ENCODE measurements around the gene SGTA.

GRCh38 chr19:2805991-2806649 lies 23.0 kb upstream of the SGTA start:
- no peak for TF ChIP-seq POLR2A (IDR thresholded peaks at IDR 0.05; ENCODE audit: borderline replicate concordance, extremely low read depth, insufficient read depth, insufficient read length)
- TF ChIP-seq CEBPB (IDR thresholded peaks at IDR 0.05; ENCODE audit: low read depth): no peak
- TF ChIP-seq CTCF (IDR thresholded peaks at IDR 0.05 in 2 of 3, conservative IDR thresholded peaks at IDR 0.05 in 1 of 3; ENCODE audit: borderline replicate concordance in 1 of 3, insufficient read depth in 1 of 3, low read depth in 2 of 3, low read length in 2 of 3): no peak
- TF ChIP-seq EZH2 (IDR thresholded peaks at IDR 0.05): no peak
- no peak for TF ChIP-seq EZH2phosphoT487 (IDR thresholded peaks at IDR 0.05; ENCODE audit: borderline replicate concordance)
- TF ChIP-seq, protein P1, sequence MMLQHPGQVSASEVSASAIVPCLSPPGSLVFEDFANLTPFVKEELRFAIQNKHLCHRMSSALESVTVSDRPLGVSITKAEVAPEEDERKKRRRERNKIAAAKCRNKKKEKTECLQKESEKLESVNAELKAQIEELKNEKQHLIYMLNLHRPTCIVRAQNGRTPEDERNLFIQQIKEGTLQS (IDR thresholded peaks at IDR 0.05): no peak
- no peak for TF ChIP-seq RAD21 (IDR thresholded peaks at IDR 0.05; ENCODE audit: low read depth)
- TF ChIP-seq MAX (IDR thresholded peaks at IDR 0.05): no peak
- TF ChIP-seq SIN3A (IDR thresholded peaks at IDR 0.05; ENCODE audit: low read depth): no peak

All from HCT116 (cell line).